Measurements from ENCODE around the gene RSAD2.

The RSAD2 gene

DNA sequence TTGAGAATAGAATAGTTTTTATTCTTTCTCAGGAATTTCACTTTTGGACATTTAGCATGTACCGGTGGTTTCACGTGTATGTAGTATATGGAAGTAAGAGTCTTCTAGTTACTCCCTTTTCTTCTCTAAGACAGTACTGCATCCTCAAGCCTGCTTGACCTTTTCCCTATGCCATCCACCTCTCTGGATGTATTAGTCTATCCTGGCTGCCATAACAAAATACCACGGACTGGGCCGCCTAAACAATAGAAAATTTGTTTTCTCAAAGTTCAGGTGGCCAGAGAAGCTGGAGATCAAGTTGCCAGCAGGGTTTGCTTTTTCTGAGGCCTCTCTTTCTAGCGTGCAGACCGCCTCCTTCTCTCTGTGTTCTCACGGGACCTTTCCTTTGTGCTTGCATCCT is 10.6 kb upstream of the RSAD2 start:
- H3K4me3 ChIP-seq (ENCODE audit: low read depth, low read length), result no peak overlapping the region
- DNase-seq (ENCODE audit: low read depth, low spot score), result no peak
- POLR2A ChIA-PET, result no interaction called here
- TF ChIP-seq, protein P1, sequence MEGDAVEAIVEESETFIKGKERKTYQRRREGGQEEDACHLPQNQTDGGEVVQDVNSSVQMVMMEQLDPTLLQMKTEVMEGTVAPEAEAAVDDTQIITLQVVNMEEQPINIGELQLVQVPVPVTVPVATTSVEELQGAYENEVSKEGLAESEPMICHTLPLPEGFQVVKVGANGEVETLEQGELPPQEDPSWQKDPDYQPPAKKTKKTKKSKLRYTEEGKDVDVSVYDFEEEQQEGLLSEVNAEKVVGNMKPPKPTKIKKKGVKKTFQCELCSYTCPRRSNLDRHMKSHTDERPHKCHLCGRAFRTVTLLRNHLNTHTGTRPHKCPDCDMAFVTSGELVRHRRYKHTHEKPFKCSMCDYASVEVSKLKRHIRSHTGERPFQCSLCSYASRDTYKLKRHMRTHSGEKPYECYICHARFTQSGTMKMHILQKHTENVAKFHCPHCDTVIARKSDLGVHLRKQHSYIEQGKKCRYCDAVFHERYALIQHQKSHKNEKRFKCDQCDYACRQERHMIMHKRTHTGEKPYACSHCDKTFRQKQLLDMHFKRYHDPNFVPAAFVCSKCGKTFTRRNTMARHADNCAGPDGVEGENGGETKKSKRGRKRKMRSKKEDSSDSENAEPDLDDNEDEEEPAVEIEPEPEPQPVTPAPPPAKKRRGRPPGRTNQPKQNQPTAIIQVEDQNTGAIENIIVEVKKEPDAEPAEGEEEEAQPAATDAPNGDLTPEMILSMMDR (IDR thresholded peaks at IDR 0.05; ENCODE audit: insufficient read depth, low read length, missing control alignments), result no peak
- CTCF ChIA-PET, result no interaction called here

DNA sequence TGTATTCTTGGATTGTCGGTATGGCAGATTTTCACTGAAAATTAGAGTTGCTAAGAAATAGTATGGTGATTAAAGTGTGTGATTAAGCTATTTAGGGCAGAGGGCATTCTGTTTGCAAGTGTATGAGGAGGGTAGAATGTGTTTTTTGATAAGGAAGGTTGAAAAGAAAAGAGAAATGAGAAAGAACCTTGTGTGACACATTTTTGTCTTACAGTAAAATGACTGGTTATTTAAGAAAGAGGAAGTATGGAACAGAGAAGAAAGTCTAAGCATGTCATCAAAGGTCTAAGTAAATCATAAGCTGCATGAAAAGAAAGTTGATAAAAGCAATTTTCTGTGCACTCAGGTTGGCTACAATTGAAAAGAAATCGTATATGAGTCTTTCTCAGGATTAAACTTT is 5.2 kb upstream of the RSAD2 start:
- ChIA-PET CTCF (interaction anchor here (0.6 kb wide), 1 partner anchor 26 kb away, joined by 3 read pairs; no protein-coding TSS in a partner anchor), POLR2A (no interaction called here)
- H3K4me3 ChIP-seq (ENCODE audit: low read depth, low read length), result no peak overlapping the region
- no peak for DNase-seq (ENCODE audit: low read depth, low spot score)
- TF ChIP-seq, protein P1 (IDR thresholded peaks at IDR 0.05; ENCODE audit: insufficient read depth, low read length, missing control alignments), result no peak

DNA sequence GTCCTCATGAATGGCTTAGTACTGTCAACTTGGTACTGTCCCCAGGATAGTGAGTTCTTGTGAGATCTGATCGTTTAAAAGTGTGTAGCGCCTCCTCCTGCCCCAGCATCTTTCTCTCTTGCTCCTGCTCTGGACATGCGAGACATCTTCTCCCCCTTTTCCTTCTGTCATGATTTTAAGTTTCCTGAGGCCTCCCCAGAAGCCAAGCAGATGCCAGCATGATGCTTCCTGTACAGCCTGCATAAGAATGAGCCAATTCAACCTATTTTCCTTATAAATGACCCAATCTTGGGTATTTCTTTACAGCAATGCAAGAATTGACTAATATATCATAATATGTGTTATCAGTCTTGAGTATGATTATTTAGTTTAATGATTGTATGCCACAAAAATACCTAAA is 3.5 kb upstream of the RSAD2 start:
- H3K4me3 ChIP-seq (ENCODE audit: low read depth, low read length), result no peak overlapping the region
- CTCF ChIA-PET, result no interaction called here
- POLR2A ChIA-PET, result no interaction called here
- TF ChIP-seq, protein P1 (IDR thresholded peaks at IDR 0.05; ENCODE audit: insufficient read depth, low read length, missing control alignments), result no peak
- no peak for DNase-seq (ENCODE audit: low read depth, low spot score)

DNA sequence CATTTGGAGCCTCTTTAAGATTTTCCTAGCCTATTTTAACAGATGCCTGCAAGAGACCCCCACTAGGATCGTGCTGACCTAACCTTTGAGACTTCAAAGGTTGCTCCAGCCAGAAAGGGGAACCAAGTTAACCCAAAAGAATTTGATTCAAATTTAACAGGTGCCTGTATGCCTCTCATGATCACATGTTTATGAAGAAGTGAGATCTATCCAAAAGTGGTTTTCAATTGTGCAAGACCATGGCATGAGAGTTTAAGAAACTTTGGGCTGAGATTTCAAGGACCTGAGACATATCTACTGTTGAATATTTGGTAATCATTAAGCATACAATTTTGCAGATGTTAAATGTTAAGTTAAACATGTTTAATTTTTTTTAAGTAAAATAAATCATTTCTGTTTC is 1.3 kb upstream of the RSAD2 start:
- no peak overlapping the region for H3K4me3 ChIP-seq (ENCODE audit: low read depth, low read length)
- DNase-seq (ENCODE audit: low read depth, low spot score), result no peak
- POLR2A ChIA-PET, result no interaction called here
- TF ChIP-seq, protein P1 (IDR thresholded peaks at IDR 0.05; ENCODE audit: insufficient read depth, low read length, missing control alignments), result no peak
- CTCF ChIA-PET, result interaction anchor here (1.5 kb wide), 1 partner anchor 168 kb away, joined by 5 read pairs; no protein-coding TSS in a partner anchor

DNA sequence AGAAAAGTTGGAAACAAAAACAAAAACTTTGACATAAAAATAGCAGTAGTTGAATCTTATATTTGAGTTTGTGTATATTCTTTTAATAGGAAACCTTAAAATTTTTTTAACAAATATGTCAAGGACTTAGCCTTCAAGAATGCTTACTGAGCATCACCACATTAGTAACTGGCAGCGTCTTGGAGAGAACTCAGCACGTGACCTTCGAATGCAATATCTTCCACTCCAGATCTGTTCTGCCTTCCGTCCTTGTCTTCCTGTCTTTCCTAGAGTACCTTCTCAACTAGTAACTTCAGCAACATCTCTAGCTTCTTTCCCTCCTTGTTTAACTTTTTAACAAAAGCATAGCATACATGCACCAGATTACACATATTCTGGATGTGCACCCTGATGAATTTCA is 972 bp downstream of the RSAD2 start:
- POLR2A ChIA-PET, result no interaction called here
- DNase-seq (ENCODE audit: low read depth, low spot score), result no peak
- TF ChIP-seq, protein P1 (IDR thresholded peaks at IDR 0.05; ENCODE audit: insufficient read depth, low read length, missing control alignments), result no peak
- CTCF ChIA-PET, result no interaction called here
- H3K4me3 ChIP-seq (ENCODE audit: low read depth, low read length), result no peak overlapping the region

DNA sequence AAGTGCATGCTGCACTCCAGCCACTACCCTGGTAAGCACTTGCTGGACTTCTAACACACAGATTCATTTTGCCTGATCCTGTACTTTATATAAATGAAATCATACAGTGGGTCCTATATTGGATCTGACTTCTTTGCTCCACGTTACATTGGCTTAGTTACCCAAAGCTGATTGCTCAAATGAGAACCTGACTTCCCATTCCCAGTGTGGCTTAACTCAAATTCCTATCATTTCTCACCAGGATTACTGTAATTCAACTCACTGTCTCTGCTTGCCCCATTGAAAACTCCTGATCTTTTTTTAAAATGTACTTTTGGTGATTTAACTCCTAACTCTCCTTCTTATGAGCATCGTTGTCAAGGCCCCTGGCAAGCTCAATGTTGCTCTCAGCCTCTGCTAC is 1.4 kb downstream of the RSAD2 start:
- ChIA-PET CTCF (no interaction called here), POLR2A (no interaction called here)
- TF ChIP-seq, protein P1 (IDR thresholded peaks at IDR 0.05; ENCODE audit: insufficient read depth, low read length, missing control alignments), result no peak
- no peak overlapping the region for H3K4me3 ChIP-seq (ENCODE audit: low read depth, low read length)
- no peak for DNase-seq (ENCODE audit: low read depth, low spot score)

Measured in AG04449 (cell line).